NCI-H2227 (cell line): ENCODE measurements around the gene ANKRD53.
"Not testable (repeated sequence)": the region's sequence is repeated elsewhere in the genome, so short reads cannot be mapped to it uniquely, and the experiment has no call there.

Experiments used
- DNase-seq: peaks from one replicate; lab custom pipeline; 2025; ENCODE audit not compliant: unreplicated experiment; lab: John Stamatoyannopoulos, UW

The ANKRD53 gene

DNA sequence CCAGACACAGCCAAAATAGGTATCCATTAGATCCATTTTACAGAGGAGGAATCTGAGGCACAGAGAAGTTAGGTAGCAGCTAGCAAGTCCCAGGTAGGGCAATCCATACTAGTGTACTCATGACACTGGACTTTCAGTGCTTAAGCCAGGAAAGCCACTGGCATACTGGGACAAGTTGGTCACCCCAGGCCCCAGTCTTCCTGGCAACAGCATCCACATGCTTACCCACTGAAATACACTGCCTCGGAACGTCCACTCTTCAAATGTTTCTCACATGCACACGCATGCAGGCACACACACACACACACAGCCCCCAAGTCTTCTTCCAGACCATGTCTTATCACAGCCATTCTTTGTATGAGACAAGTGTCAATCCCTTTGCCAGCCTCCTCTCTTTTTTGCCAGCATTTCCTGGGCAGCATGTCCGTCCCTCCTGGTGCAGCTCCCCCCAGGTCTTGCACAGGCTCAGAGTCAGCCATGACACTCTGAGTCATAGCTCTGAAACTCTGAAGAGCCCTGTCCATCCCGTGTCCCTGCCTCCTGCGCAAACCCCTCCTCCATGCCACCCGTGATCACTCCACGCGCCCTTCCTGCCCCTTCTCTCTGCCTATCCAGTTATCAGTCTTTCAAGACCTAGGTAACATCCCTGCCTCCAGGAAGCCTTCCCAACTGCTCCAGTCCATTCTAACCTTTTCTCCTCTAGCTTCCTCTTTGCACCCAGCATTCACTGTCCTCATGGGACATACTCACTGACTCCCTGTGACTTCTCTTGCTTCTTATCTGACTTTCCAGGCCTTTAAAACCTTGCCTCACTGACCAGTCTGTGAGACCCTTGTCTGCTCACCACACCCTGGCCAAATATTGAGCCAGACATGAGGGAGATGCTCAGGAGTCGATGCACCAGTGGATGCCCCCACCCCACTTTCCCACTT is 27.1 kb downstream of the ANKRD53 start:
- DNase-seq: no peak

DNA sequence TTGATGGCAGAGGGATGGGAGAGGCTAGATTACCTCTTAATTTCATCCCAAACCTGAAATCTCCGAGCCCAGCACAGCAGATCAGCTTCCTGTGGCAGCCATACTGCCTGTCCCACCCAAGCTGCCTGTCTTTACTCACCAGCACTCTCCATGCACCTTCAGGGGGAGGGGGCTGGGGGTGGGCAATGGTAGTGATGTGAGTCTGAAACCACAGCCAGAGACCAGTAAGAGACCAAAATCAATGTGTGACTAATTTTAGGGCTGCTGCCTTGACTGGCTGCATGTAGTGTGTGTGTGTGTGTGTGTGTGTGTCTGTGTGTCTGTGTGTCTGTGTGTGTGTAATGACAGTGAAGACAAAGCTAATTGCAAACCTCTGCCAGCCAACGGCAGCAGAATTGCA is 27.9 kb downstream of the ANKRD53 start:
- peak; percentile 29 for DNase-seq

DNA sequence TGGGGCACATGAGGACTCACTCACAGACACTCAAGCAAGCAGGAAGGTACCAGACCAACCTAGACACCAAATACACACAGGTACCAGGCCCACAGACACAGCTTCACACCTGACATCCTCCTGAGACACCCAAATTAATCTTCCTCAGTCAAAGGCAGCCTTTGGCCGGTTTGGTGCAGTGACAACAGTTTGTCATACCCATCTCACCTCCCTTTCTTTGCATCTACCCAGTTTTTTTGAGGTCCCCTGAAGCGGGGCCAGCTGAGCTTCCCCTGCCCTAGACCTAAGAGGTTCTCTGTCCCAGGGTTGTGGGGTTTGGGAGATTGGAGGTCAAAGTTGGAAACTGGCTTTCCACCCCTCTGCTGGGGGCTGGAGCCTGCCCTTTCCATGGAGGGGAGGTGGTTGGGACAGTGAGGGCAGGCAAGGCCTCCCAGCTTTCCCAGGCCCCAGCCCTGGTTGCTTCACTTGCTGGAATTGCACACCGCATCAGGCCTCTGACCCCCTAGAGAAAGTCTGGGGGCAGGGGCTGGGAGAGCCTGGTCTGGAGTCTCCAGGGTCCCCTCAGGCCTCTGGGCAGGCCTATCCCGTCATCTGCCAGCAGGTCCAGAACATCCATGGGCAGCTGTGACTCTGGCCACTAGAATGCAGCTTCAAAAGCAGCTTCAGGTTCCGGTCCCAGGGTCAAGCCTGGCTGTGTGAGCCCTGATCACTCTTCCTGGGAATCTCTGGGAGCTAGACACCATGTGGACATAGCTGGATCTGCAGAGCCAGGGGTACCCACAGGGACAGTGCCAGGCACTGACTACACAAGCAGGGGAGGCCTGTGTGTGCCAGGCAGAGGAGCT is 28.7 kb downstream of the ANKRD53 start:
- no peak for DNase-seq

DNA sequence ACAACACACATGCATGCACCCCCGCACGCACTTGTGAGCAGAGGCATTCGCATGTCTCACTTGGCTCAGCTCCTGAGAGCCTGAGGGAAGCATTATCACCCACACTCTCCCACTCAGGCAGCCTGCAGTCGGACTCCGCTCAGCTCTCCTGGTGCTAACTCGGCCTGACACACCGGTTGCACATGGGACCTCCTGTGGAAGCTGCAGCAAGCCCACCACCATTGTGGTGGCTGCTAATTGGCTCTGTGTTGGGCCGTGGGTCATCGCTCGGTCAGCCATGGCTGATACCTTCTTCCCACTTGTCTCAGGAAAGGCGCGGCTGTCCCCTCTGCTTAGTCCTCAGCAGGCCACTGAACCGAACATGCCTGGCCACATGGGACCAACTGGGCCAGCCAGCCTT is 29.9 kb downstream of the ANKRD53 start:
- DNase-seq: no peak

DNA sequence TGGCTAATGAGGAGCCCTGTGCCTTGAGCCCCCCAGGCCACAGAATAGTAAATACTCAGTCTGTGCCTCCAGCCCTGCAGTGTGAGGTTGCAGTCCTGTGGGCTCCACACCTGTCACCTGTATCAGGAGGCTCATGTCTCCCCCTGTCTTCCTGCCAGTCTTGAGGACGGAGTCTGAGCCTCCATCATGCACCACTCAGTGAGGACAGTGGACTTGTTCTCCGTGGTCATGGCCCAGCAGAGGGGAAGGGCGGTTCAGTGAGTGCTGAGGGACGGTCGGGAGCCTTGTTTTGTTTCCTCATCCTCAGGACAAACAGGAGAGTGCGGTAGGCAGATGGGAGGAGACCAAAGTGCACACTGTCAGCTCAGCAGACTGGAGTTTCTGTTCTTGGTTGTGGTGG is 33.4 kb downstream of the ANKRD53 start:
- DNase-seq: not testable (repeated sequence)

DNA sequence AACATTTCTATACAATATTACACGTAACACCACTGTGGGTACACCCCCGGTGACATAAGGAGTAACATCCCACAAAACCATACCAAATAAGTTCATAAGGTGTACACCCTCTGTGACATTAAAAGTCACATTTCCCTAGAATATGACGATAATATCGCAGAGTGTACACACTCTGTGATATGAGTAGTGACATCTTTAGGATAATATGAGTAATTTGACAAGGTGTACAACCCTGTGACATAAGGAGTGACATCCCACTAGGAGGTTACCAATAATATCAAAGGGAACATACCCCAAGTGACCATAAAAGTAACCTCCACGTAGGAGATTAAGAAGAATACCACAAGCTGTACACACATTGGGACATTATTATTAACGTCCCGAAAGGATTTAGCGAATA is 40.2 kb downstream of the ANKRD53 start:
- no peak for DNase-seq

DNA sequence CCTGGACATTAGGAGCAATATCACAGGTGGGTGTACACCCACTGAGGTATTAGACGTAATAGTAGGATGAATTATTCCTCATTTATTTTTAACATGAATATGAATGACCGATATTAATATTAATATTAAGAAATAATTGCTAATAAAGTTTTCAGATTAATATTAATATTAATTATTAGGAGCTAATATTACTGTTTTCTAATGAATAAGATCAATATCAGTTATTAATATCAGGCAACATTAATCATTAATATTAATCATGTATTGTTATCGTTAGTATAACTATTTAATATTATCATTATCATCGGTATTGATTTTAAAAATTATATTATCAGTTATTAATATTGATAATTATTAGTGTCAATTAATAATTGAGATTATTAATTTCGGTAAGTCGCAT is 41.6 kb downstream of the ANKRD53 start:
- DNase-seq: not testable (repeated sequence)

DNA sequence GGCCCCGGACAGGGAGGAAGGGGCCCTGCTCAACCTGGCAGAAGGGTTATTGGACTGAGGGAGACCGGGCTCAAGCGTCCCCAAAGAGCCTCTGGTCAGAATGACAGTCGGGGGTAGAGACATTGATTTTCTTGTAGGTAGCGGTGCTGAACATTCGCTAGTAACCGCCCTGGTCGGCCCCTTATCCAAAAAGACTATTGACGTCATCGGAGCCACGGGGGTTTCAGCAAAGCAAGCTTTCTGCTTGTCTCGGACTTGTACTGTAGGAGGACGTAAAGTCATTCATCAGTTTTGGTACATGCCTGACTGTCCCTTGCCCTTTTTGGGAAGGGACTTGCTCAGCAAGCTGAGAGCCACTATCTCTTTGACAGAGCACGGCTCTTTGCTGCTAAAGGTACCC is 43.0 kb downstream of the ANKRD53 start:
- DNase-seq: not testable (repeated sequence)

DNA sequence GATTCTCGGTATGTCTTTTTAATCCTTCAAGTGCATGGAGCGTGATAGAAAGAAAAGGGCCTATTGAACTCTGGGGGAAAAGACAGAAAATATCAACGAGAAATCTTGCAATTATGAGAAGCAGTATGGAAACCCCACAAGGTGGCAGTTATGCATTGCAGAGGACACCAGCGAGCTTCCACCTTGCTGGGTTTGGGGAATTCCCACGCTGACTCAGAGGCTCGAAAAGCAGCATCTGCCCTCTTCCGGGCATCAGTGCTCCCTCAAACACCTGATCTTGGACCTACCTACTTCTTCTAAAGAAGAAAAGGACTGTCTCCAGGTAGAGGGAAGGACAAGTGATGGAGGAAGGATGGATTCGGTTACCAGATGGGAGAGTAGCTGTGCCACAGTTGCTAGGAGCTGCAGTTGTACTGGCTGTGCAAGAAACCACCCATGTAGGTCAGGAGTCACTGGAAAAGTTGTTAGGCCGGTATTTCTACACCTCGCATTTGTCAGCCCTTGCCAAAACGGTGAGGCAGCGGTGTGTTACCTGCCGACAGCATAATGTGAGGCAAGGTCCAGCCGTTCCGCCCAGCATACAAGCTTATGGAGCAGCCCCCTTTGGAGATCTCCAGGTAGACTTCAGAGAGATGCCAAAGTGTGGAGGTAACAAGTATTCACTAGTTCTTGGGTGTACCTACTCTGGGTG is 45.3 kb downstream of the ANKRD53 start:
- not testable (repeated sequence) for DNase-seq
